SK-N-MC (cell line): ENCODE data around the gene TBC1D19.

Source experiments
- EZH2 ChIP-seq: fragments of 200-600 bp; sonication (generic); IDR thresholded peaks from one replicate; pipeline ENCODE4 v1.6.1; 2017; ENCODE audit warnings: antibody characterized with exemption
- FOXP2 ChIP-seq: optimal IDR thresholded peaks from 2 replicates; pipeline ENCODE3; 2011; ENCODE audit warnings: mild to moderate bottlenecking, moderate library complexity; ENCODE audit not compliant: insufficient read depth; ENCODE audit errors: extremely low read length, control extremely low read depth
- POLR2AphosphoS5 ChIP-seq: IDR thresholded peaks from 2 replicates; pipeline ENCODE4 v1.6.1; 2012; ENCODE audit warnings: mild to moderate bottlenecking, low read depth, low read length, borderline replicate concordance

DNA sequence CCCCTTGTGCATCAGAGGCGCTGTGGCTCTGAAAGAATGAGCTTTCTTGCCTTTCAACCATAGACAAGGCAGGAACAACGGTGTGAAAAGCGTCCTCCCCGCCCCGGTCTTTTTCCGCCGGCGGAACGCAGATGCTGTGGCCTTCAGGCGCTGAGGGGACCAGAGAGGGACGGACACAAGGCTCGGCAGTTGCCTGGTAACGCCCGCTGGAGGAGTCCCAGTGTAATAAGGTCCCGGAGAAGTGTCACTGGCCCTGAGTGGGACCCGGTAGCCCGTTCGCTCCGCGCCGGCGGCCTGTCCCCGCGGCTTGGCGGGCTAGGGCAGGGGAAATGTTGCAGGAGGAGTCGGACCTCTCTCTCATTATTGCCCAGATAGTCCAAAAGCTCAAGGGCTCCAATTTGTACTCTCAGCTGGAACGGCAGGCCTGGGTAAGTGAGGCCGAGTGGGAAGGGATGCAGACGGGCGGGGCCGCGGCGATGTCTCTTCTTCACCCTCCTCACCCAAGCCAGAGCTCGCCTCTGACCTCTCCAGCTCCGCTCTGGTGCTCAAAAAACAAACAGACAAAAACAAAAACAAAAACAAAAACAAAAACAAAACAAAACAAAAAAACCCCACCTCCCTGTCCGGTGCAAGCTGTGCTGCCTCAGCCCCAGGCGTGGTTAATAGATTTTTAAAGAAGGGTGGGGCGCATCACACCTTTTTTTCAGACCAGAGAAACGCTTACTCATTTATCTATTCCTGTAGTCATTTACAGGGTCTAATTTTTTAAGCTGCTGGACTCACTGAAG lies at the start of gene TBC1D19:
- TF ChIP-seq EZH2 (no peak), POLR2AphosphoS5 (no peak; the same call in 1 of the 2 replicates), FOXP2 (no peak)
